ENCODE data around the gene SLIT1. TPM values are rescaled to one million over a fixed set of nuclear protein-coding genes. Genes with fewer than 3 reads are reported as not detected.

The SLIT1 gene
- total RNA-seq, 4 donors from 2014 or later: not detected

GRCh38 chr10:97022616-97023015, 163.1 kb downstream of the SLIT1 start:
- DNase-seq (ENCODE audit: low spot score in 2 of 2): no peak
- 95 to 96% methylated on average over 7 of the region's 7 CpGs for WGBS, 2 donors
- intact Hi-C loops (cut with DNase I; ENCODE audit: low total_unique reads): no loop called here
- no peak overlapping the region for H3K4me3 ChIP-seq (ENCODE audit: low read depth, poor library complexity, severe bottlenecking)
- TF ChIP-seq CTCF (IDR thresholded peaks at IDR 0.05): no peak
- no peak for TF ChIP-seq POLR2A (IDR thresholded peaks at IDR 0.05)

- WGBS, 2 donors: 65 to 78% methylated on average over 25 of the region's 25 CpGs
These were observed 165.0 kb downstream of the SLIT1 start for GRCh38 chr10:97020452-97021400.

GRCh38 chr10:97019213-97019844, 166.4 kb downstream of the SLIT1 start:
- intact Hi-C loops (cut with DNase I; ENCODE audit: low total_unique reads): no loop called here
- TF ChIP-seq CTCF (IDR thresholded peaks at IDR 0.05): no peak
- no peak for TF ChIP-seq POLR2A (IDR thresholded peaks at IDR 0.05)
- 91 to 93% methylated on average over 12 of the region's 12 CpGs for WGBS, 2 donors
- no peak for DNase-seq (ENCODE audit: low spot score in 2 of 2)
- no peak overlapping the region for H3K4me3 ChIP-seq (ENCODE audit: low read depth, poor library complexity, severe bottlenecking)

More at GRCh38 chr10:97020452-97021400, 165.0 kb downstream of the SLIT1 start:
- DNase-seq (ENCODE audit: low spot score in 2 of 2): no peak
- no peak overlapping the region for H3K4me3 ChIP-seq (ENCODE audit: low read depth, poor library complexity, severe bottlenecking)
- intact Hi-C loops (cut with DNase I; ENCODE audit: low total_unique reads): no loop called here
- no peak for TF ChIP-seq POLR2A (IDR thresholded peaks at IDR 0.05)

- H3K4me3 ChIP-seq (ENCODE audit: low read depth, poor library complexity, severe bottlenecking): no peak overlapping the region
- no peak for DNase-seq (ENCODE audit: low spot score in 2 of 2)
- intact Hi-C loops (cut with DNase I; ENCODE audit: low total_unique reads): no loop called here
- 79 to 81% methylated on average over 16 to 18 of the region's 18 CpGs for WGBS, 2 donors
- TF ChIP-seq POLR2A (IDR thresholded peaks at IDR 0.05) (no peak), CTCF (IDR thresholded peaks at IDR 0.05) (no peak)
These were observed 167.2 kb downstream of the SLIT1 start for GRCh38 chr10:97018251-97019212.

GRCh38 chr10:97017474-97017903, 168.3 kb downstream of the SLIT1 start:
- H3K4me3 ChIP-seq (ENCODE audit: low read depth, poor library complexity, severe bottlenecking): no peak overlapping the region
- TF ChIP-seq POLR2A (IDR thresholded peaks at IDR 0.05): no peak
- TF ChIP-seq CTCF (IDR thresholded peaks at IDR 0.05): no peak
- 82 to 90% methylated on average over 5 of the region's 5 CpGs for WGBS, 2 donors
- intact Hi-C loops (cut with DNase I; ENCODE audit: low total_unique reads): no loop called here
- no peak for DNase-seq (ENCODE audit: low spot score in 2 of 2)

Measured in lower leg skin (tissue), 4 donors.